ENCODE measurements around the gene IL4I1.

DNA sequence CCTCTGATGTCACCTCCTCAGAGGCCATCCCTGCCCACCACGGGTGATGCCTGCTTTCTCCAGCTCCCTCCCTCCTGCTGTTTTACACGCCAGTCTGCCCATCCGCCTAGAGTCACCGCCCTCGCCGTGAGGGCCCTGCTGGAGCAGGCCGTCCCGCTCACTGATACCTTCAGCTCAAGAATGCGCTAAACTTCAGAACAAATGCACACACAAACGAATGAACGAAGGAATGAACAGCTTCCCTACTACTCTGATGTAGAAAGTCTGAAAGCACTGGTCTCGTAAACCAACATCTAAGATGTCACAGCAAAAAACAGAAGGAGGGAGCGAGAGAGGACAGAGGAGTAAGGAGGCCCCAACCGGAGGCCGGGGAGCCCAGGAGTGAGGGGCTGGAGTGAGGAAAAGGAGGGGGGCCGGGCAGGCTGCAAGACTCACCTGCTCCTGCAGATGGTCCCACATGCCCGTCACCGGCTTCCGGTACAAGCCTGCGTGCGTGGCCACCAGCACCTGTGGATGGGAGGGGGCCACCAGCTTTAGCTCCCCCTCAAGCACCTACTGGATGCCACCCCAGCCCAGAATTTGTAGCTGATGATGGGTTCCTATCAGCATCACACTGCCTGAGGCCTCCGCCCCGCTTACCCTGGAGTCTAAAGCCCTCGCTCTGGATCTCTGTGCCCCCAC is 33.3 kb downstream of the IL4I1 start:
- TF ChIP-seq, protein P1, sequence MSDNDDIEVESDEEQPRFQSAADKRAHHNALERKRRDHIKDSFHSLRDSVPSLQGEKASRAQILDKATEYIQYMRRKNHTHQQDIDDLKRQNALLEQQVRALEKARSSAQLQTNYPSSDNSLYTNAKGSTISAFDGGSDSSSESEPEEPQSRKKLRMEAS (IDR thresholded peaks at IDR 0.05; ENCODE audit: low read depth): no peak
- TF ChIP-seq POLR2AphosphoS5 (IDR thresholded peaks at IDR 0.05; ENCODE audit: low read depth, low read length) (no peak), EZH2phosphoT487 (IDR thresholded peaks at IDR 0.05; ENCODE audit: borderline replicate concordance, low read depth) (no peak)
- TF ChIP-seq, protein P2, sequence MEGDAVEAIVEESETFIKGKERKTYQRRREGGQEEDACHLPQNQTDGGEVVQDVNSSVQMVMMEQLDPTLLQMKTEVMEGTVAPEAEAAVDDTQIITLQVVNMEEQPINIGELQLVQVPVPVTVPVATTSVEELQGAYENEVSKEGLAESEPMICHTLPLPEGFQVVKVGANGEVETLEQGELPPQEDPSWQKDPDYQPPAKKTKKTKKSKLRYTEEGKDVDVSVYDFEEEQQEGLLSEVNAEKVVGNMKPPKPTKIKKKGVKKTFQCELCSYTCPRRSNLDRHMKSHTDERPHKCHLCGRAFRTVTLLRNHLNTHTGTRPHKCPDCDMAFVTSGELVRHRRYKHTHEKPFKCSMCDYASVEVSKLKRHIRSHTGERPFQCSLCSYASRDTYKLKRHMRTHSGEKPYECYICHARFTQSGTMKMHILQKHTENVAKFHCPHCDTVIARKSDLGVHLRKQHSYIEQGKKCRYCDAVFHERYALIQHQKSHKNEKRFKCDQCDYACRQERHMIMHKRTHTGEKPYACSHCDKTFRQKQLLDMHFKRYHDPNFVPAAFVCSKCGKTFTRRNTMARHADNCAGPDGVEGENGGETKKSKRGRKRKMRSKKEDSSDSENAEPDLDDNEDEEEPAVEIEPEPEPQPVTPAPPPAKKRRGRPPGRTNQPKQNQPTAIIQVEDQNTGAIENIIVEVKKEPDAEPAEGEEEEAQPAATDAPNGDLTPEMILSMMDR (IDR thresholded peaks at IDR 0.05): no peak
